NCI-H526 treated with DMSO at 0.1 percent for 48 hours (cell line): ENCODE measurements around the gene HMX1.

Experiments used
- DNase-seq: peaks from one replicate; lab custom pipeline; 2025; lab: John Stamatoyannopoulos, UW

HMX1 gene

GRCh38 chr4:8871417-8872401 lies at the start of gene HMX1:
HMX1 (minus strand) TSS chr4:8871839; CDS start chr4:8871614, 225 bp downstream.
- DNase-seq: no peak

GRCh38 chr4:8920969-8921368 lies 49.3 kb upstream of the HMX1 start:
- DNase-seq: no peak

- DNase-seq: no peak
Observed at GRCh38 chr4:8920289-8920965, 48.8 kb upstream of the HMX1 start.

- DNase-seq: no peak
Observed at GRCh38 chr4:8919651-8920288, 48.1 kb upstream of the HMX1 start.

GRCh38 chr4:8917868-8918783 lies 46.5 kb upstream of the HMX1 start:
- peak; percentile 14 for DNase-seq

GRCh38 chr4:8917321-8917811 lies 45.7 kb upstream of the HMX1 start:
- no peak for DNase-seq

- DNase-seq: no peak
Observed at GRCh38 chr4:8916906-8917305, 45.3 kb upstream of the HMX1 start.

- DNase-seq: no peak
Observed at GRCh38 chr4:8916351-8916885, 44.8 kb upstream of the HMX1 start.

- no peak for DNase-seq
Observed at GRCh38 chr4:8915201-8916200, 43.9 kb upstream of the HMX1 start.

- DNase-seq: no peak
Observed at GRCh38 chr4:8914461-8915171, 43.0 kb upstream of the HMX1 start.

GRCh38 chr4:8913858-8914460 lies 42.3 kb upstream of the HMX1 start:
- no peak for DNase-seq

GRCh38 chr4:8913121-8913857 lies 41.6 kb upstream of the HMX1 start:
- no peak for DNase-seq

GRCh38 chr4:8912506-8912905 lies 40.9 kb upstream of the HMX1 start:
- no peak for DNase-seq

GRCh38 chr4:8912089-8912455 lies 40.4 kb upstream of the HMX1 start:
- no peak for DNase-seq

- DNase-seq: no peak
Observed at GRCh38 chr4:8911316-8912088, 39.9 kb upstream of the HMX1 start.

GRCh38 chr4:8910822-8911315 lies 39.2 kb upstream of the HMX1 start:
- DNase-seq: no peak
